Astrocyte (in vitro differentiated cells and primary cell): ENCODE results near the gene HMGCR. TPM values are rescaled to one million over a fixed set of nuclear protein-coding genes. Genes with fewer than 3 reads are reported as not detected.

Experiments
- DNase-seq: peaks from one replicate; pipeline ENCODE4 v3.0.0-alpha.2; 2010; ENCODE audit warnings: low read depth
- FAIRE-seq: peaks from 2 replicates; lab custom pipeline; 2011; peaks lifted over from hg19 to GRCh38; lab: Jason Lieb, UNC
- H2AFZ ChIP-seq: 2 replicates; pipeline ENCODE4 v1.6.0; 2012; ENCODE audit warnings: low read depth, low read length, inconsistent platforms
- H3K27ac ChIP-seq: 2 replicates; pipeline ENCODE4 v1.5.1; 2011; ENCODE audit warnings: low read depth, low read length, inconsistent platforms
- H3K27me3 ChIP-seq: 2 replicates; pipeline ENCODE4 v1.6.0; 2011; ENCODE audit warnings: low read length, inconsistent platforms; ENCODE audit not compliant: insufficient read depth
- H3K36me3 ChIP-seq: 2 replicates; pipeline ENCODE4 v1.5.1; 2011; ENCODE audit warnings: low read length, inconsistent platforms; ENCODE audit not compliant: insufficient read depth
- H3K4me1 ChIP-seq: 2 replicates; pipeline ENCODE4 v1.5.1; 2011; ENCODE audit warnings: low read length, inconsistent platforms; ENCODE audit not compliant: insufficient read depth
- H3K4me2 ChIP-seq: 2 replicates; pipeline ENCODE4 v1.6.0; 2012; ENCODE audit warnings: low read length, inconsistent platforms
- H3K4me3 ChIP-seq: 2 replicates; pipeline ENCODE4 v1.5.1; 2011; ENCODE audit warnings: low read depth, mild to moderate bottlenecking, low read length, inconsistent platforms; ENCODE audit not compliant: insufficient read depth
- H3K79me2 ChIP-seq: 2 replicates; pipeline ENCODE4 v1.6.0; 2012; ENCODE audit warnings: mild to moderate bottlenecking, low read length, inconsistent platforms; ENCODE audit not compliant: insufficient read depth
- H3K9ac ChIP-seq: 2 replicates; pipeline ENCODE4 v1.6.0; 2012; ENCODE audit warnings: mild to moderate bottlenecking, low read length, inconsistent platforms
- H3K9me3 ChIP-seq: 2 replicates; pipeline ENCODE4 v1.5.1; 2012; ENCODE audit warnings: low read depth, mild to moderate bottlenecking, low read length, inconsistent platforms; ENCODE audit not compliant: insufficient read depth
- H4K20me1 ChIP-seq: 2 replicates; pipeline ENCODE4 v1.6.0; 2012; ENCODE audit warnings: low read length, inconsistent platforms; ENCODE audit not compliant: insufficient read depth
- H3K27ac Mint-ChIP-seq: one replicate; pipeline ENCODE4 v1.8.0; 2021; ENCODE audit warnings: mild to moderate bottlenecking, mixed read lengths; ENCODE audit not compliant: unreplicated experiment
- H3K27me3 Mint-ChIP-seq: one replicate; pipeline ENCODE4 v1.8.0; 2021; ENCODE audit warnings: low read depth, mixed read lengths; ENCODE audit not compliant: unreplicated experiment
- H3K36me3 Mint-ChIP-seq: one replicate; pipeline ENCODE4 v1.8.0; 2021; ENCODE audit warnings: low read depth, mixed read lengths; ENCODE audit not compliant: unreplicated experiment
- H3K4me1 Mint-ChIP-seq: one replicate; pipeline ENCODE4 v1.8.0; 2021; ENCODE audit warnings: low read depth, mixed read lengths; ENCODE audit not compliant: unreplicated experiment
- H3K4me3 Mint-ChIP-seq: one replicate; pipeline ENCODE4 v1.8.0; 2021; ENCODE audit warnings: mild to moderate bottlenecking, moderate library complexity, mixed read lengths; ENCODE audit not compliant: unreplicated experiment
- H3K9me3 Mint-ChIP-seq: one replicate; pipeline ENCODE4 v1.8.0; 2021; ENCODE audit warnings: mild to moderate bottlenecking, mixed read lengths; ENCODE audit not compliant: unreplicated experiment
- CTCF ChIP-seq: IDR thresholded peaks from 2 replicates; pipeline ENCODE4 v1.5.1; 2011; ENCODE audit warnings: low read depth, mild to moderate bottlenecking, inconsistent platforms, low read length, moderate library complexity; ENCODE audit not compliant: insufficient read depth
- EZH2 ChIP-seq: IDR thresholded peaks from 2 replicates; pipeline ENCODE4 v1.6.1; 2012; ENCODE audit warnings: mild to moderate bottlenecking, low read length, inconsistent platforms; ENCODE audit not compliant: insufficient read depth
- total RNA-seq: library from RNA; stranded (reverse); gene quantifications from 2 replicates; pipeline ENCODE4 v1.2.1, GENCODE V29; 2021

HMGCR gene
- total RNA-seq, 1 donor from 2014 or later: 114 TPM

GRCh38 chr5:75363726-75364495, 26.9 kb downstream of the HMGCR start:
- Histone ChIP-seq H3K9ac (no peak overlapping the region), H4K20me1 (peaks cover 7% of the 10 kb centered on the region), H3K79me2 (no peaks in the 10 kb centered on the region), H3K4me3 (no peak overlapping the region), H3K36me3 (peaks cover 34% of the 10 kb centered on the region), H3K9me3 (no peaks in the 10 kb centered on the region), H2AFZ (no peak overlapping the region), H3K4me2 (no peak overlapping the region), H3K27ac (no peak overlapping the region), H3K4me1 (peaks cover 6% of the 10 kb centered on the region), H3K27me3 (no peaks in the 10 kb centered on the region)
- Mint-ChIP-seq H3K9me3 (no peaks in the 10 kb centered on the region), H3K36me3 (peaks cover 3% of the 10 kb centered on the region), H3K27ac (no peak overlapping the region), H3K4me3 (no peak overlapping the region), H3K27me3 (no peaks in the 10 kb centered on the region), H3K4me1 (peaks cover 14% of the 10 kb centered on the region)
- no peak for TF ChIP-seq CTCF
- no peak for TF ChIP-seq EZH2
- FAIRE-seq (no peak), DNase-seq (no peak)

GRCh38 chr5:75364571-75365280, 27.7 kb downstream of the HMGCR start:
- DNase-seq (no peak), FAIRE-seq (no peak)
- Histone ChIP-seq H3K79me2 (no peaks in the 10 kb centered on the region), H3K4me3 (no peak overlapping the region), H3K4me1 (peaks cover 6% of the 10 kb centered on the region), H3K27ac (no peak overlapping the region), H4K20me1 (peaks cover 7% of the 10 kb centered on the region), H3K36me3 (peaks cover 26% of the 10 kb centered on the region), H3K9ac (no peak overlapping the region), H3K27me3 (no peaks in the 10 kb centered on the region), H2AFZ (no peak overlapping the region), H3K9me3 (no peaks in the 10 kb centered on the region), H3K4me2 (no peak overlapping the region)
- Mint-ChIP-seq H3K9me3 (no peaks in the 10 kb centered on the region), H3K4me1 (peaks cover 14% of the 10 kb centered on the region), H3K27me3 (no peaks in the 10 kb centered on the region), H3K27ac (no peak overlapping the region), H3K4me3 (no peak overlapping the region), H3K36me3 (peaks cover 3% of the 10 kb centered on the region)
- no peak for TF ChIP-seq EZH2
- no peak for TF ChIP-seq CTCF
